Activated naive CD4-positive, alpha-beta T cell (primary cell): Measurements from ENCODE around the gene KIF1A.

Experiments
- DNase-seq, 4 experiments: peaks; one replicate each; lab custom pipeline; 2025; lab: John Stamatoyannopoulos, UW

Gene KIF1A

GRCh38 chr2:240735476-240735875 is 84.5 kb downstream of the KIF1A start:
- no peak for DNase-seq

GRCh38 chr2:240734756-240735155 is 85.3 kb downstream of the KIF1A start:
- DNase-seq = no peak

GRCh38 chr2:240733803-240734495 is 86.1 kb downstream of the KIF1A start:
- DNase-seq = no peak

GRCh38 chr2:240732911-240733622 is 87.0 kb downstream of the KIF1A start:
- DNase-seq = no peak

GRCh38 chr2:240732184-240732583 is 87.8 kb downstream of the KIF1A start:
- no peak for DNase-seq

GRCh38 chr2:240731178-240731545 is 88.9 kb downstream of the KIF1A start:
- no peak for DNase-seq

- DNase-seq = no peak
Measured at GRCh38 chr2:240730501-240731177, 89.4 kb downstream of the KIF1A start.

- no peak for DNase-seq
Measured at GRCh38 chr2:240728827-240729226, 91.2 kb downstream of the KIF1A start.

GRCh38 chr2:240728361-240728760 is 91.7 kb downstream of the KIF1A start:
- DNase-seq = no peak

- DNase-seq = no peak
Measured at GRCh38 chr2:240727913-240728312, 92.1 kb downstream of the KIF1A start.

GRCh38 chr2:240727439-240727838 is 92.6 kb downstream of the KIF1A start:
- no peak for DNase-seq

GRCh38 chr2:240726876-240727275 is 93.1 kb downstream of the KIF1A start:
- no peak for DNase-seq

GRCh38 chr2:240725671-240726070 is 94.3 kb downstream of the KIF1A start:
- no peak for DNase-seq

GRCh38 chr2:240725266-240725665 is 94.8 kb downstream of the KIF1A start:
- no peak for DNase-seq

GRCh38 chr2:240724431-240724830 is 95.6 kb downstream of the KIF1A start:
- no peak for DNase-seq

- no peak for DNase-seq
Measured at GRCh38 chr2:240723851-240724250, 96.2 kb downstream of the KIF1A start.

- DNase-seq = no peak
Measured at GRCh38 chr2:240722796-240723735, 97.0 kb downstream of the KIF1A start.

GRCh38 chr2:240722376-240722775 is 97.6 kb downstream of the KIF1A start:
- DNase-seq = no peak

GRCh38 chr2:240721596-240722180 is 98.3 kb downstream of the KIF1A start:
- DNase-seq = no peak

- no peak for DNase-seq
Measured at GRCh38 chr2:240720686-240721595, 99.1 kb downstream of the KIF1A start.
